A673 (cell line): ENCODE measurements around the gene ST3GAL4.

Source experiments
- CTCF ChIP-seq: fragments of 300-800, 200-600 bp; sonication (generic); conservative IDR thresholded peaks from 2 replicates; pipeline ENCODE4 v1.5.1; 2017; ENCODE audit warnings: low read depth, mild to moderate bottlenecking, antibody characterized with exemption, low read length, moderate library complexity, mixed read lengths
- EZH2 ChIP-seq: fragments of 200-600 bp; sonication (generic); IDR thresholded peaks from 2 replicates; pipeline ENCODE4 v1.6.1; 2017; ENCODE audit warnings: borderline replicate concordance, low read depth, mild to moderate bottlenecking, mixed read lengths, antibody characterized with exemption, low read length; ENCODE audit not compliant: poor library complexity, severe bottlenecking

- no peak for TF ChIP-seq CTCF
- TF ChIP-seq EZH2, result no peak
Measured at GRCh38 chr11:126410649-126411048, 55.2 kb downstream of the ST3GAL4 start.
